Measurements from ENCODE around the gene NXPH1. TPM values are rescaled to one million over a fixed set of nuclear protein-coding genes. Genes with fewer than 3 reads are reported as not detected.

The NXPH1 gene
- total and polyA plus RNA-seq, 7 donors: not detected

- Histone ChIP-seq H3K36me3 (no peaks in the 10 kb centered on the region), H3K27me3 (no peaks in the 10 kb centered on the region)
- DNase-seq: no peak
These were observed 128.0 kb downstream of the NXPH1 start for GRCh38 chr7:8561449-8561848.

GRCh38 chr7:8564281-8564680 is 130.9 kb downstream of the NXPH1 start:
- intact Hi-C loops (cut with DNase I): no loop called here
- no peak for DNase-seq
- TF ChIP-seq POLR2AphosphoS5 (IDR thresholded peaks at IDR 0.05) (no peak), POLR2A (IDR thresholded peaks at IDR 0.05) (no peak), EP300 (IDR thresholded peaks at IDR 0.05) (no peak), CTCF (IDR thresholded peaks at IDR 0.05) (no peak)
- Histone ChIP-seq H3K27me3 (no peaks in the 10 kb centered on the region), H3K36me3 (no peaks in the 10 kb centered on the region), H3K4me3 (no peak overlapping the region), H3K9me3 (no peaks in the 10 kb centered on the region), H3K27ac (no peak overlapping the region), H3K4me1 (no peaks in the 10 kb centered on the region)
- 73 to 77% methylated on average over 3 of the region's 3 CpGs for WGBS, 2 donors

More at GRCh38 chr7:8561449-8561848, 128.0 kb downstream of the NXPH1 start:
- intact Hi-C loops (cut with DNase I): no loop called here
- H3K4me1 ChIP-seq: no peaks in the 10 kb centered on the region
- H3K27ac ChIP-seq: no peak overlapping the region
- no peaks in the 10 kb centered on the region for H3K9me3 ChIP-seq
- TF ChIP-seq EP300 (IDR thresholded peaks at IDR 0.05) (no peak), POLR2AphosphoS5 (IDR thresholded peaks at IDR 0.05) (no peak), POLR2A (IDR thresholded peaks at IDR 0.05) (no peak), CTCF (IDR thresholded peaks at IDR 0.05) (no peak)
- no peak overlapping the region for H3K4me3 ChIP-seq
- 51 to 72% methylated on average over 3 of the region's 3 CpGs for WGBS, 2 donors

- no peak for TF ChIP-seq POLR2A (IDR thresholded peaks at IDR 0.05)
- no peak for TF ChIP-seq EP300 (IDR thresholded peaks at IDR 0.05)
- no peak for TF ChIP-seq CTCF (IDR thresholded peaks at IDR 0.05)
- no peak for TF ChIP-seq POLR2AphosphoS5 (IDR thresholded peaks at IDR 0.05)
- DNase-seq: no peak
- Histone ChIP-seq H3K36me3 (no peaks in the 10 kb centered on the region), H3K27ac (no peak overlapping the region), H3K4me3 (no peak overlapping the region), H3K4me1 (no peaks in the 10 kb centered on the region), H3K9me3 (no peaks in the 10 kb centered on the region), H3K27me3 (no peaks in the 10 kb centered on the region)
- WGBS, 2 donors: 67 to 69% methylated on average over 2 of the region's 2 CpGs
- intact Hi-C loops (cut with DNase I): no loop called here
These were observed 132.6 kb downstream of the NXPH1 start for GRCh38 chr7:8566016-8566415.

- Histone ChIP-seq H3K27ac (no peak overlapping the region), H3K4me1 (no peaks in the 10 kb centered on the region), H3K36me3 (no peaks in the 10 kb centered on the region), H3K4me3 (no peak overlapping the region), H3K9me3 (no peaks in the 10 kb centered on the region), H3K27me3 (no peaks in the 10 kb centered on the region)
- DNase-seq: no peak
- TF ChIP-seq EP300 (IDR thresholded peaks at IDR 0.05) (no peak), CTCF (IDR thresholded peaks at IDR 0.05) (no peak), POLR2AphosphoS5 (IDR thresholded peaks at IDR 0.05) (no peak), POLR2A (IDR thresholded peaks at IDR 0.05) (no peak)
- 70 to 81% methylated on average over 4 of the region's 4 CpGs for WGBS, 2 donors
- intact Hi-C loops (cut with DNase I): no loop called here
These were observed 134.2 kb downstream of the NXPH1 start for GRCh38 chr7:8567626-8568025.

GRCh38 chr7:8579661-8580194 is 146.3 kb downstream of the NXPH1 start:
- Histone ChIP-seq H3K36me3 (no peaks in the 10 kb centered on the region), H3K27ac (no peak overlapping the region), H3K4me1 (no peaks in the 10 kb centered on the region), H3K4me3 (no peak overlapping the region), H3K27me3 (no peaks in the 10 kb centered on the region), H3K9me3 (no peaks in the 10 kb centered on the region)
- intact Hi-C loops (cut with DNase I): no loop called here
- TF ChIP-seq POLR2A (IDR thresholded peaks at IDR 0.05): no peak
- TF ChIP-seq POLR2AphosphoS5 (IDR thresholded peaks at IDR 0.05): no peak
- TF ChIP-seq EP300 (IDR thresholded peaks at IDR 0.05): no peak
- no peak for TF ChIP-seq CTCF (IDR thresholded peaks at IDR 0.05)
- no peak for DNase-seq
- 73 to 88% methylated on average over 6 of the region's 6 CpGs for WGBS, 2 donors

Data from sigmoid colon (tissue), 7 donors.